HG03460 (cell line): ENCODE results near the gene CD44.

ENCODE experiments used
- ATAC-seq: cut with Tn5 transposase; IDR thresholded peaks from one replicate; pipeline ENCODE4 v1.9.1; 2021; ENCODE audit not compliant: unreplicated experiment

Gene CD44

GRCh38 chr11:35250621-35251020 is 111.7 kb downstream of the CD44 start:
- no peak for ATAC-seq

GRCh38 chr11:35253237-35253636 is 114.3 kb downstream of the CD44 start:
- no peak for ATAC-seq

- no peak for ATAC-seq
These were observed 116.5 kb downstream of the CD44 start for GRCh38 chr11:35255514-35255913.

GRCh38 chr11:35256296-35256695 is 117.3 kb downstream of the CD44 start:
- ATAC-seq: no peak

GRCh38 chr11:35257281-35257680 is 118.3 kb downstream of the CD44 start:
- peak; percentile 99 for ATAC-seq

GRCh38 chr11:35259529-35259928 is 120.6 kb downstream of the CD44 start:
- ATAC-seq: no peak

- ATAC-seq: no peak
These were observed 121.5 kb downstream of the CD44 start for GRCh38 chr11:35260342-35260985.

- ATAC-seq: no peak
These were observed 122.2 kb downstream of the CD44 start for GRCh38 chr11:35261197-35261596.

- no peak for ATAC-seq
These were observed 123.1 kb downstream of the CD44 start for GRCh38 chr11:35262056-35262455.

GRCh38 chr11:35262735-35263134 is 123.8 kb downstream of the CD44 start:
- ATAC-seq: no peak

- ATAC-seq: no peak
These were observed 126.9 kb downstream of the CD44 start for GRCh38 chr11:35265755-35266454.

- no peak for ATAC-seq
These were observed 128.5 kb downstream of the CD44 start for GRCh38 chr11:35267504-35267903.

GRCh38 chr11:35270342-35270741 is 131.4 kb downstream of the CD44 start:
- no peak for ATAC-seq

- no peak for ATAC-seq
These were observed 132.1 kb downstream of the CD44 start for GRCh38 chr11:35271031-35271430.

GRCh38 chr11:35272391-35272902 is 133.5 kb downstream of the CD44 start:
- peak; percentile 90 for ATAC-seq

GRCh38 chr11:35274909-35275785 is 136.2 kb downstream of the CD44 start:
- no peak for ATAC-seq

- no peak for ATAC-seq
These were observed 136.8 kb downstream of the CD44 start for GRCh38 chr11:35275786-35276170.

- no peak for ATAC-seq
These were observed 137.6 kb downstream of the CD44 start for GRCh38 chr11:35276396-35277145.

- ATAC-seq: no peak
These were observed 138.9 kb downstream of the CD44 start for GRCh38 chr11:35277827-35278226.

- ATAC-seq: no peak
These were observed 141.8 kb downstream of the CD44 start for GRCh38 chr11:35280727-35281126.

- no peak for ATAC-seq
These were observed 142.3 kb downstream of the CD44 start for GRCh38 chr11:35281169-35281688.
